ENCODE results near the gene CHEK1.

CHEK1 gene

GRCh38 chr11:125625225-125625629 is 264 bp downstream of the CHEK1 start:
- peak overlapping the region; percentile 92 for H3K4me3 ChIP-seq (ENCODE audit: low read depth, low read length)
- no peak for DNase-seq (ENCODE audit: low read depth)
- no peak for TF ChIP-seq CTCF (IDR thresholded peaks at IDR 0.05; ENCODE audit: low read depth, low read length, missing control alignments)

GRCh38 chr11:125625630-125626287 is 796 bp downstream of the CHEK1 start:
- peak overlapping the region; percentile 92 for H3K4me3 ChIP-seq (ENCODE audit: low read depth, low read length)
- peak; percentile 70 for DNase-seq (ENCODE audit: low read depth)
- no peak for TF ChIP-seq CTCF (IDR thresholded peaks at IDR 0.05; ENCODE audit: low read depth, low read length, missing control alignments)

- DNase-seq (ENCODE audit: low read depth) = peak; percentile 18
- peak overlapping the region; percentile 92 for H3K4me3 ChIP-seq (ENCODE audit: low read depth, low read length)
- TF ChIP-seq CTCF (IDR thresholded peaks at IDR 0.05; ENCODE audit: low read depth, low read length, missing control alignments) = peak; percentile 40
These were observed 1.5 kb downstream of the CHEK1 start for GRCh38 chr11:125626288-125626950.

DNA sequence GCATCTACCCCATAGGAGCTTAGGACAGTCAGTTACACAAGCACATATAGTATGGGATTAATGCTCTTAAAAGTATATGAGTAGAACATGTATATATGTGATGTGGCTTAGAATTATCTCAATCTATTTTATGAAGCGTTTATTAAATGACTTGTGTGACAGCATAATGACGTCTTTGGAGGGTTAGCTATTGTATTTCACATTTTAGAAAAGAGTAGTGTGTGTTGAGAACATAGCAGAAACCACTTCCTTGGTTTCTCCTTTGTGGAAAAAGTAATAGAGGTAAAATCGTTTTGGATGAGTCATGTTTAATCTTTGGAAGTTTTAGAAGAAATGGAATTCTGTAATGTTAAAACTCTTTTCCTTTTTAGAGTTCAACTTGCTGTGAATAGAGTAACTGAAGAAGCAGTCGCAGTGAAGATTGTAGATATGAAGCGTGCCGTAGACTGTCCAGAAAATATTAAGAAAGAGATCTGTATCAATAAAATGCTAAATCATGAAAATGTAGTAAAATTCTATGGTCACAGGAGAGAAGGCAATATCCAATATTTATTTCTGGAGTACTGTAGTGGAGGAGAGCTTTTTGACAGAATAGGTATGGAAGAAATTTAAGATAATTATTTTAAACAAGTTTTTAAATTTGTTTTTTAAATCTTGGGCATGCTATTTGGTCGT is 2.4 kb downstream of the CHEK1 start:
- peak overlapping the region; percentile 92 for H3K4me3 ChIP-seq (ENCODE audit: low read depth, low read length)
- no peak for DNase-seq (ENCODE audit: low read depth)
- TF ChIP-seq CTCF (IDR thresholded peaks at IDR 0.05; ENCODE audit: low read depth, low read length, missing control alignments) = no peak

- no peak for TF ChIP-seq CTCF (IDR thresholded peaks at IDR 0.05; ENCODE audit: low read depth, low read length, missing control alignments)
- no peak overlapping the region for H3K4me3 ChIP-seq (ENCODE audit: low read depth, low read length)
- no peak for DNase-seq (ENCODE audit: low read depth)
These were observed 12.9 kb downstream of the CHEK1 start for GRCh38 chr11:125637840-125638239.

DNA sequence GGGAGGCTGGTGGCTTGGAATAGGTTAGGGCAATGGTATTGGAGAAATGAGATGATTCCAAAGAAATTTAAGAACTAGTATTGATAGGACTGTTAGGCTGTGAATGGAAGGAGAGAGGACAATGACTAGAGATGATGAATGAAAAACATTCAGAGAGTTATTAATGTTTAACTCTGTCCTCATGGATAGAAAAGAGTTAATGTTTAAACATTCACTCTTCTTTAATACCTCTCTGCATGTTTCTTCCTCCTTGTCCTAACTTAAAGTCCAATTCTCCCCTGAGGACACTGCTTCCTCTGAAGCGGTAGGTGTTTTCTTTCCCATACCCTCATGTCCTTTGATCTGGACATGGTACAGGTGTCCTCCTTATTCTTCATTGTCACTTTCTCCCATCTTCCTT is 13.4 kb downstream of the CHEK1 start:
- no peak overlapping the region for H3K4me3 ChIP-seq (ENCODE audit: low read depth, low read length)
- no peak for DNase-seq (ENCODE audit: low read depth)
- no peak for TF ChIP-seq CTCF (IDR thresholded peaks at IDR 0.05; ENCODE audit: low read depth, low read length, missing control alignments)
